ENCODE results near the gene PCTP.

The PCTP gene

GRCh38 chr17:55816532-55817396 lies 65.9 kb downstream of the PCTP start:
- TF ChIP-seq GATA2 (IDR thresholded peaks at IDR 0.05; ENCODE audit: low read depth, low read length) (no peak), GATA3 (IDR thresholded peaks at IDR 0.05; ENCODE audit: low read depth, low read length) (no peak)

- TF ChIP-seq GATA3 (IDR thresholded peaks at IDR 0.05; ENCODE audit: low read depth, low read length) (no peak), GATA2 (IDR thresholded peaks at IDR 0.05; ENCODE audit: low read depth, low read length) (no peak)
Measured at GRCh38 chr17:55817397-55817709, 66.5 kb downstream of the PCTP start.

GRCh38 chr17:55818026-55818425 lies 67.2 kb downstream of the PCTP start:
- TF ChIP-seq GATA2 (IDR thresholded peaks at IDR 0.05; ENCODE audit: low read depth, low read length), result no peak
- no peak for TF ChIP-seq GATA3 (IDR thresholded peaks at IDR 0.05; ENCODE audit: low read depth, low read length)

- TF ChIP-seq GATA3 (IDR thresholded peaks at IDR 0.05; ENCODE audit: low read depth, low read length), result no peak
Measured at GRCh38 chr17:55818451-55819375, 67.9 kb downstream of the PCTP start.

GRCh38 chr17:55820675-55821074 lies 69.8 kb downstream of the PCTP start:
- TF ChIP-seq GATA2 (IDR thresholded peaks at IDR 0.05; ENCODE audit: low read depth, low read length) (no peak), GATA3 (IDR thresholded peaks at IDR 0.05; ENCODE audit: low read depth, low read length) (no peak)

- no peak for TF ChIP-seq GATA3 (IDR thresholded peaks at IDR 0.05; ENCODE audit: low read depth, low read length)
- no peak for TF ChIP-seq GATA2 (IDR thresholded peaks at IDR 0.05; ENCODE audit: low read depth, low read length)
Measured at GRCh38 chr17:55822028-55822427, 71.2 kb downstream of the PCTP start.

- TF ChIP-seq GATA3 (IDR thresholded peaks at IDR 0.05; ENCODE audit: low read depth, low read length) (no peak), GATA2 (IDR thresholded peaks at IDR 0.05; ENCODE audit: low read depth, low read length) (no peak)
Measured at GRCh38 chr17:55825213-55825612, 74.4 kb downstream of the PCTP start.
